Adrenal gland (tissue), 5 donors: Measurements from ENCODE around the gene ABCC10.

Experiments
- POLR2A ChIP-seq, 2 donors: fragments of 450-650 bp; IDR thresholded peaks; one replicate each; pipeline ENCODE4 v1.6.1; 2017; ENCODE audit warnings: antibody characterized with exemption in 2 of 2, mild to moderate bottlenecking in 2 of 2, moderate library complexity in 1 of 2
- TF ChIP-seq, protein P1 (sequence below), 6 experiments: fragments of 450-650 bp in 4 of 6; fragments of 200-600 bp in 2 of 6; sonication (generic) in 1 of 6; IDR thresholded peaks; 1 replicate in 5 of 6; 2 replicates in 1 of 6; pipeline versions ENCODE4 v1.5.1 to v1.8.0; 2016 to 2021; ENCODE audit warnings: antibody characterized with exemption in 6 of 6, mild to moderate bottlenecking in 2 of 6, moderate library complexity in 1 of 6
- donor health status: DM: no; HTN: no; CAD: no.

DNA sequence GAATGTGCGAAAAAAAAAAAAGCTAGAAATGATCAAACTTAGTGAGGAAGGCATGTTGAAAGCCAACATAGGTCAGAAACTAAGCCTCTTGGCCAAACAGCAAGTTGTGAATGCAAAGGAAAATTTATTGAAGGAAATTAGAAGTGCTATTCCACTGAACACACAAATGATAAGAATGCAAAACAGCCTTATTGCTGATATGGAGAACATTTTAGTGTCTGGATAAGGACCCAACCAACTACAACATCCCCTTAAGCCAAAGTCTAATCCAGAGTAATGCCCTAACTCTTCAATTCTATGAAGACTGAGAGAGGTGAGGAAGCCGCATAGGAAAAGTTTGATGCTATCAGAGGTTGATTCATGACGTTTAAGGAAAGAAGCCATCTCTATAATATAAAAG, 5.5 kb upstream of the ABCC10 start:
- TF ChIP-seq, protein P1, sequence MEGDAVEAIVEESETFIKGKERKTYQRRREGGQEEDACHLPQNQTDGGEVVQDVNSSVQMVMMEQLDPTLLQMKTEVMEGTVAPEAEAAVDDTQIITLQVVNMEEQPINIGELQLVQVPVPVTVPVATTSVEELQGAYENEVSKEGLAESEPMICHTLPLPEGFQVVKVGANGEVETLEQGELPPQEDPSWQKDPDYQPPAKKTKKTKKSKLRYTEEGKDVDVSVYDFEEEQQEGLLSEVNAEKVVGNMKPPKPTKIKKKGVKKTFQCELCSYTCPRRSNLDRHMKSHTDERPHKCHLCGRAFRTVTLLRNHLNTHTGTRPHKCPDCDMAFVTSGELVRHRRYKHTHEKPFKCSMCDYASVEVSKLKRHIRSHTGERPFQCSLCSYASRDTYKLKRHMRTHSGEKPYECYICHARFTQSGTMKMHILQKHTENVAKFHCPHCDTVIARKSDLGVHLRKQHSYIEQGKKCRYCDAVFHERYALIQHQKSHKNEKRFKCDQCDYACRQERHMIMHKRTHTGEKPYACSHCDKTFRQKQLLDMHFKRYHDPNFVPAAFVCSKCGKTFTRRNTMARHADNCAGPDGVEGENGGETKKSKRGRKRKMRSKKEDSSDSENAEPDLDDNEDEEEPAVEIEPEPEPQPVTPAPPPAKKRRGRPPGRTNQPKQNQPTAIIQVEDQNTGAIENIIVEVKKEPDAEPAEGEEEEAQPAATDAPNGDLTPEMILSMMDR (IDR thresholded peaks at IDR 0.05) = no peak
- TF ChIP-seq POLR2A (IDR thresholded peaks at IDR 0.05) = no peak
